Measurements from ENCODE around the gene BTBD8. TPM values are rescaled to one million over a fixed set of nuclear protein-coding genes. Genes with fewer than 3 reads are reported as not detected.

BTBD8 gene
- 10 to 100 TPM; 15.4 to 56.1 TPM for total RNA-seq
- polyA plus RNA-seq (ENCODE audit: insufficient read length in 2 of 2): 10 to 100 TPM; 18.0 to 27.3 TPM
- long read RNA-seq, donor 1: 0 reads
- long read RNA-seq, donor 2, partial matches to known transcripts: 8 of 8 reads
- long read RNA-seq, donor 2, other reads (novel, unspliced or antisense): 0 of 8 reads
- long read RNA-seq, donor 3: 0 reads
- long read RNA-seq, donor 4, partial matches to known transcripts: 10 of 10 reads
- long read RNA-seq, donor 4, other reads (novel, unspliced or antisense): 0 of 10 reads

- H3K9me3 ChIP-seq (ENCODE audit: control insufficient read depth, insufficient read depth, low read length): no peaks in the 10 kb centered on the region
- WGBS (ENCODE audit: insufficient coverage): under 1% methylated on average over 54 of the region's 55 CpGs
- peak within 1 kb of the TSS; percentile 64 for H3K27ac ChIP-seq (ENCODE audit: low read depth, low read length)
- H3K27me3 ChIP-seq (ENCODE audit: control insufficient read depth, insufficient read depth, low read length): no peaks in the 10 kb centered on the region
- no peaks in the 10 kb centered on the region for H3K4me1 ChIP-seq (ENCODE audit: control insufficient read depth, insufficient read depth, low read length)
- no peaks in the 10 kb centered on the region for H3K36me3 ChIP-seq (ENCODE audit: control insufficient read depth, insufficient read depth, low read length)
- peak; percentile 26 to 89 (median 54) for DNase-seq (ENCODE audit: low read depth in 4 of 6, low spot score in 6 of 6)
- H3K4me3 ChIP-seq (ENCODE audit: low read depth, low read length): peak within 1 kb of the TSS; percentile 82
Measured at GRCh38 chr1:92080128-92080985, at the start of gene BTBD8. Gene BTBD8, plus strand, starts transcription at chr1:92080345. Its CDS starts 227 bp downstream, at chr1:92080572.

GRCh38 chr1:92030656-92031107, 49.5 kb upstream of the BTBD8 start:
- Histone ChIP-seq H3K4me1 (ENCODE audit: control insufficient read depth, insufficient read depth, low read length) (peaks cover 4% of the 10 kb centered on the region), H3K4me3 (ENCODE audit: low read depth, low read length) (peak overlapping the region; percentile 53), H3K27me3 (ENCODE audit: control insufficient read depth, insufficient read depth, low read length) (no peaks in the 10 kb centered on the region), H3K36me3 (ENCODE audit: control insufficient read depth, insufficient read depth, low read length) (peaks cover 2% of the 10 kb centered on the region), H3K9me3 (ENCODE audit: control insufficient read depth, insufficient read depth, low read length) (no peaks in the 10 kb centered on the region), H3K27ac (ENCODE audit: low read depth, low read length) (peak overlapping the region; percentile 47)
- 10% methylated on average over 2 of the region's 4 CpGs for WGBS (ENCODE audit: insufficient coverage)
- DNase-seq (ENCODE audit: low read depth in 4 of 6, low spot score in 6 of 6): peak in 3 of 6 donors; percentile 2 to 30 (median 11)

DNA sequence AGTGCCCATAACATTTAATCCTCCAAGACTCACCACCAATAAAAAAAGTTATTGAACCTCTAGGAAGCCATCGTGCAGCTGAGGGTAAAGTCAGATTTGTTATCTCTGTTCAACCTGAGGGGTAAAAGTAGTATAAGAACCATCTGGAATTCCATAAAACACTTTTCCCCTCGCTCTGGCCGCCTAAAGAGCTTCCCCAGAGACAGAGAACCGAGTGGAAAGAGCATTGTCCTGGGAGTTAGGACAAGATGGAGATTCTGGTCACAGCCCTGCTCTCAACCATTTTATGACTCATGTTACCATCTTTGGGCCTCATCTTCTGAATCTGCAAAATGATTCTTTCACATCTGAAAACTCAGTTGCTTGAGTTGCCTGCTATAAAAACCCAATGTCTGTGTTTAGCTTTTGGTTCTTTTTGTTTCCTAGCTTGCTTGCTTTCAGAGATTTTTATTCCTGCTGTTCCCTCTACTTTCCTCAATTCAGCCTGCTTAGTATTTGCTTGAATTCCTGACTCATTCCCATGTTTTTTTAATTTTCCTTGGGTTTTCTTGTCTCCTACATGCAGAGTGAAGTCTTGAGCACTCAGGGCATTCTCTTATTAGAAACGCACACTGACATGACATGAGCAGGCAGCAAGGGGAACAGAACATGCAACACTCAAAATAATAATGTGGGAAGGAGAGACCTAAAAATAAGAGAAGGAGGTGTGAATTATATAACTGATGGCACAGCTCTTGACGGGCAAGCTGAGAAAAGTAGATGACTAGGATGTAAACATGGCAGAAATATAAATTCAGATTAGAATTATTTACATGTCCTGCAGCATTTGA, 48.6 kb upstream of the BTBD8 start:
- Histone ChIP-seq H3K27me3 (ENCODE audit: control insufficient read depth, insufficient read depth, low read length) (no peaks in the 10 kb centered on the region), H3K4me1 (ENCODE audit: control insufficient read depth, insufficient read depth, low read length) (peaks cover 4% of the 10 kb centered on the region), H3K4me3 (ENCODE audit: low read depth, low read length) (no peak overlapping the region), H3K27ac (ENCODE audit: low read depth, low read length) (no peak overlapping the region), H3K36me3 (ENCODE audit: control insufficient read depth, insufficient read depth, low read length) (no peaks in the 10 kb centered on the region), H3K9me3 (ENCODE audit: control insufficient read depth, insufficient read depth, low read length) (no peaks in the 10 kb centered on the region)
- WGBS (ENCODE audit: insufficient coverage): 73% methylated on average over 2 of the region's 6 CpGs
- peak in 1 of 6 donors; percentile 2 for DNase-seq (ENCODE audit: low read depth in 4 of 6, low spot score in 6 of 6)

DNA sequence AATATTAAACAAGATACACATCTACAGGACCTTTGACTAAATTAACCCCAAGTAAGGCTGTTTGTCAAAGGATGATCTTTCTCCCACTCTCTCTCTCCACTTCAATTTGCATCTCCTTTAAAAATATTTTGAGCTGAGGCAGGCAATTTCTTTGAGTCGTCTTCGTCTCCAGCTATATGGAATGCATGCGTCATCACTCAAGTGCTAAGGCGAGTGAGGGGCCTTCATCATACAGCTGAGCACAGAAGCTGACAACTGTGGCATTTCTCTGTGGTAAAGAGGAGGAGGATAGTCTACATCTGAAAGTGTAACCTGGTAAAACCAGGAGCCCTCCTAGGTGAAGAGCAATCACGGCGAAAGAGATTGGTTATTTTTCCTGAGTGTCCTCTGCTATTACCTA, 42.7 kb upstream of the BTBD8 start:
- WGBS (ENCODE audit: insufficient coverage): 56% methylated on average over 2 of the region's 6 CpGs
- H3K4me3 ChIP-seq (ENCODE audit: low read depth, low read length): no peak overlapping the region
- H3K9me3 ChIP-seq (ENCODE audit: control insufficient read depth, insufficient read depth, low read length): no peaks in the 10 kb centered on the region
- H3K36me3 ChIP-seq (ENCODE audit: control insufficient read depth, insufficient read depth, low read length): no peaks in the 10 kb centered on the region
- no peaks in the 10 kb centered on the region for H3K27me3 ChIP-seq (ENCODE audit: control insufficient read depth, insufficient read depth, low read length)
- peak in 2 of 6 donors; percentile 31 to 34 for DNase-seq (ENCODE audit: low read depth in 4 of 6, low spot score in 6 of 6)
- H3K4me1 ChIP-seq (ENCODE audit: control insufficient read depth, insufficient read depth, low read length): no peaks in the 10 kb centered on the region
- no peak overlapping the region for H3K27ac ChIP-seq (ENCODE audit: low read depth, low read length)

GRCh38 chr1:92038695-92039346, 41.3 kb upstream of the BTBD8 start:
- no peaks in the 10 kb centered on the region for H3K9me3 ChIP-seq (ENCODE audit: control insufficient read depth, insufficient read depth, low read length)
- H3K4me3 ChIP-seq (ENCODE audit: low read depth, low read length): no peak overlapping the region
- no peak overlapping the region for H3K27ac ChIP-seq (ENCODE audit: low read depth, low read length)
- no peaks in the 10 kb centered on the region for H3K4me1 ChIP-seq (ENCODE audit: control insufficient read depth, insufficient read depth, low read length)
- no peak for DNase-seq (ENCODE audit: low read depth in 4 of 6, low spot score in 6 of 6)
- 92% methylated on average over 2 of the region's 2 CpGs for WGBS (ENCODE audit: insufficient coverage)
- no peaks in the 10 kb centered on the region for H3K36me3 ChIP-seq (ENCODE audit: control insufficient read depth, insufficient read depth, low read length)
- H3K27me3 ChIP-seq (ENCODE audit: control insufficient read depth, insufficient read depth, low read length): no peaks in the 10 kb centered on the region

- WGBS (ENCODE audit: insufficient coverage): 100% methylated on average over 1 of the region's 1 CpG
- DNase-seq (ENCODE audit: low read depth in 4 of 6, low spot score in 6 of 6): no peak
- H3K36me3 ChIP-seq (ENCODE audit: control insufficient read depth, insufficient read depth, low read length): no peaks in the 10 kb centered on the region
- H3K4me3 ChIP-seq (ENCODE audit: low read depth, low read length): no peak overlapping the region
- no peaks in the 10 kb centered on the region for H3K4me1 ChIP-seq (ENCODE audit: control insufficient read depth, insufficient read depth, low read length)
- H3K9me3 ChIP-seq (ENCODE audit: control insufficient read depth, insufficient read depth, low read length): no peaks in the 10 kb centered on the region
- no peak overlapping the region for H3K27ac ChIP-seq (ENCODE audit: low read depth, low read length)
- no peaks in the 10 kb centered on the region for H3K27me3 ChIP-seq (ENCODE audit: control insufficient read depth, insufficient read depth, low read length)
Measured at GRCh38 chr1:92040971-92041370, 39.2 kb upstream of the BTBD8 start.

DNA sequence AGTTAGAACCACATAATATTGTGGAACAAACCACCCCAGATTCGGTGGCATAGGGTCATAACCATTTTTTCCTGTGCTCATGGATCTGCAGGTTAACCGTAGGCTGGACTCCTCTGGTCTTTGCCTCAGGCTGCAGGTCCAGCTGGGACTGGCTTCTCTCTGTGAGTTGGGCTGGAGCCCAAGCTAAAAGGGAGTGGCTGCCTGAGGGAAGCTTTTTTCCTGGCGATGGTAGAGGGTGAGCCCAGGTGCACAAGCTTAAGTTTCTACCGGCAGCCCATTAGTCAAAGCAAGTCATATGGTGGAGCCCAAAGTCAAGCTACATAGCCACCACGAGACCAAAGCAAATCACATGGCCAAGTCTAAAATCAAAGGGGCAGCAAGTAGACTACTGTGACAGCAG, 36.5 kb upstream of the BTBD8 start:
- H3K27ac ChIP-seq (ENCODE audit: low read depth, low read length): no peak overlapping the region
- H3K9me3 ChIP-seq (ENCODE audit: control insufficient read depth, insufficient read depth, low read length): no peaks in the 10 kb centered on the region
- 80% methylated on average over 3 of the region's 5 CpGs for WGBS (ENCODE audit: insufficient coverage)
- no peaks in the 10 kb centered on the region for H3K4me1 ChIP-seq (ENCODE audit: control insufficient read depth, insufficient read depth, low read length)
- H3K4me3 ChIP-seq (ENCODE audit: low read depth, low read length): no peak overlapping the region
- DNase-seq (ENCODE audit: low read depth in 4 of 6, low spot score in 6 of 6): no peak
- H3K36me3 ChIP-seq (ENCODE audit: control insufficient read depth, insufficient read depth, low read length): no peaks in the 10 kb centered on the region
- no peaks in the 10 kb centered on the region for H3K27me3 ChIP-seq (ENCODE audit: control insufficient read depth, insufficient read depth, low read length)

- Histone ChIP-seq H3K4me3 (ENCODE audit: low read depth, low read length) (no peak overlapping the region), H3K27ac (ENCODE audit: low read depth, low read length) (no peak overlapping the region), H3K9me3 (ENCODE audit: control insufficient read depth, insufficient read depth, low read length) (no peaks in the 10 kb centered on the region), H3K27me3 (ENCODE audit: control insufficient read depth, insufficient read depth, low read length) (no peaks in the 10 kb centered on the region), H3K36me3 (ENCODE audit: control insufficient read depth, insufficient read depth, low read length) (no peaks in the 10 kb centered on the region), H3K4me1 (ENCODE audit: control insufficient read depth, insufficient read depth, low read length) (no peaks in the 10 kb centered on the region)
- peak in 1 of 6 donors; percentile 53 for DNase-seq (ENCODE audit: low read depth in 4 of 6, low spot score in 6 of 6)
- WGBS (ENCODE audit: insufficient coverage): no CpG with 5 or more reads among the region's 2 CpGs
Measured at GRCh38 chr1:92045766-92046495, 34.2 kb upstream of the BTBD8 start.
